Fibroblast of mammary gland (primary cell): ENCODE results near the gene RABGAP1L.
A peak's percentile ranks its signal among the peaks of the same experiment; 100 is the strongest.

Experiments used
- DNase-seq: peaks from one replicate; pipeline ENCODE4 v3.0.0-alpha.2; 2010; ENCODE audit warnings: low read depth
- H3K4me3 ChIP-seq: 2 replicates; pipeline ENCODE4 v1.5.1; 2011; ENCODE audit warnings: low read depth, mild to moderate bottlenecking, low read length, moderate library complexity; ENCODE audit not compliant: control insufficient read depth
- CTCF ChIP-seq: conservative IDR thresholded peaks from 2 replicates; pipeline ENCODE4 v1.5.1; 2011; ENCODE audit warnings: low read depth, low read length, inconsistent platforms; ENCODE audit not compliant: control insufficient read depth, insufficient read depth

RABGAP1L gene

GRCh38 chr1:174956976-174957375 lies 797.7 kb downstream of the RABGAP1L start:
- TF ChIP-seq CTCF = no peak
- no peak overlapping the region for H3K4me3 ChIP-seq
- no peak for DNase-seq

GRCh38 chr1:174957829-174958228 lies 798.5 kb downstream of the RABGAP1L start:
- DNase-seq = no peak
- no peak for TF ChIP-seq CTCF
- H3K4me3 ChIP-seq = no peak overlapping the region

GRCh38 chr1:174958396-174958795 lies 799.1 kb downstream of the RABGAP1L start:
- TF ChIP-seq CTCF = no peak
- no peak for DNase-seq
- no peak overlapping the region for H3K4me3 ChIP-seq

- no peak for DNase-seq
- no peak for TF ChIP-seq CTCF
- H3K4me3 ChIP-seq = no peak overlapping the region
Measured at GRCh38 chr1:174960362-174960761, 801.0 kb downstream of the RABGAP1L start.

GRCh38 chr1:174963529-174964125 lies 804.3 kb downstream of the RABGAP1L start:
- TF ChIP-seq CTCF = no peak
- no peak overlapping the region for H3K4me3 ChIP-seq
- no peak for DNase-seq

- no peak for TF ChIP-seq CTCF
- H3K4me3 ChIP-seq = no peak overlapping the region
- peak; percentile 32 for DNase-seq
Measured at GRCh38 chr1:174964261-174964971, 805.1 kb downstream of the RABGAP1L start.

- DNase-seq = no peak
- no peak for TF ChIP-seq CTCF
- H3K4me3 ChIP-seq = no peak overlapping the region
Measured at GRCh38 chr1:174964972-174965361, 805.6 kb downstream of the RABGAP1L start.
